ENCODE data around the gene DUSP28. TPM values are rescaled to one million over a fixed set of nuclear protein-coding genes. Genes with fewer than 3 reads are reported as not detected.

DUSP28 gene
- total and polyA plus RNA-seq, 2 donors from 2014 or later = 5.9 to 7.0 TPM

GRCh38 chr2:240573071-240573515, 12.9 kb downstream of the DUSP28 start:
- no peak overlapping the region for H3K4me3 ChIP-seq (ENCODE audit: low read length in 3 of 3)
- no peaks in the 10 kb centered on the region for H3K9me3 ChIP-seq (ENCODE audit: control insufficient read depth in 2 of 3, insufficient read depth in 1 of 3, low read length in 3 of 3)
- no peak for TF ChIP-seq CTCF (IDR thresholded peaks at IDR 0.05; ENCODE audit: borderline replicate concordance, extremely low read depth, insufficient read depth)
- no peaks in the 10 kb centered on the region for H3K27me3 ChIP-seq (ENCODE audit: control insufficient read depth, insufficient read depth, low read length)
- DNase-seq = peak in 1 of 5 donors; percentile 69
- no peak overlapping the region for H3K9ac ChIP-seq (ENCODE audit: low read length in 3 of 3)
- intact Hi-C loops (cut with DNase I) = no loop called here
- peaks cover 0 to 5% (median 4%) of the 10 kb centered on the region in 3 donors for H3K36me3 ChIP-seq (ENCODE audit: control insufficient read depth in 2 of 3, insufficient read depth in 3 of 3, low read length in 3 of 3)
- FAIRE-seq = no peak
- H3K4me1 ChIP-seq (ENCODE audit: control insufficient read depth in 2 of 3, insufficient read depth in 2 of 3, low read depth in 1 of 3, low read length in 3 of 3) = peaks cover 0 to 10% (median 7%) of the 10 kb centered on the region in 3 donors
- no peak overlapping the region for H3K27ac ChIP-seq (ENCODE audit: low read depth in 2 of 2, low read length in 2 of 2)

GRCh38 chr2:240573516-240574385, 13.6 kb downstream of the DUSP28 start:
- Histone ChIP-seq H3K27ac (ENCODE audit: low read depth in 2 of 2, low read length in 2 of 2) (no peak overlapping the region), H3K36me3 (ENCODE audit: control insufficient read depth in 2 of 3, insufficient read depth in 3 of 3, low read length in 3 of 3) (peaks cover 0 to 5% (median 4%) of the 10 kb centered on the region in 3 donors), H3K4me3 (ENCODE audit: low read length in 3 of 3) (no peak overlapping the region), H3K4me1 (ENCODE audit: control insufficient read depth in 2 of 3, insufficient read depth in 2 of 3, low read depth in 1 of 3, low read length in 3 of 3) (peaks cover 0 to 10% (median 7%) of the 10 kb centered on the region in 3 donors), H3K27me3 (ENCODE audit: control insufficient read depth, insufficient read depth, low read length) (no peaks in the 10 kb centered on the region), H3K9me3 (ENCODE audit: control insufficient read depth in 2 of 3, insufficient read depth in 1 of 3, low read length in 3 of 3) (no peaks in the 10 kb centered on the region), H3K9ac (ENCODE audit: low read length in 3 of 3) (no peak overlapping the region)
- no peak for TF ChIP-seq CTCF (IDR thresholded peaks at IDR 0.05; ENCODE audit: borderline replicate concordance, extremely low read depth, insufficient read depth)
- DNase-seq (peak in 1 of 5 donors; percentile 69), FAIRE-seq (no peak)
- intact Hi-C loops (cut with DNase I) = no loop called here

GRCh38 chr2:240574386-240575100, 14.4 kb downstream of the DUSP28 start:
- FAIRE-seq (no peak), DNase-seq (peak in 1 of 5 donors; percentile 76)
- peaks cover 0 to 4% (median 4%) of the 10 kb centered on the region in 3 donors for H3K4me1 ChIP-seq (ENCODE audit: control insufficient read depth in 2 of 3, insufficient read depth in 2 of 3, low read depth in 1 of 3, low read length in 3 of 3)
- H3K27me3 ChIP-seq (ENCODE audit: control insufficient read depth, insufficient read depth, low read length) = no peaks in the 10 kb centered on the region
- intact Hi-C loops (cut with DNase I) = no loop called here
- no peaks in the 10 kb centered on the region for H3K9me3 ChIP-seq (ENCODE audit: control insufficient read depth in 2 of 3, insufficient read depth in 1 of 3, low read length in 3 of 3)
- peaks cover 0 to 5% (median 4%) of the 10 kb centered on the region in 3 donors for H3K36me3 ChIP-seq (ENCODE audit: control insufficient read depth in 2 of 3, insufficient read depth in 3 of 3, low read length in 3 of 3)
- no peak for TF ChIP-seq CTCF (IDR thresholded peaks at IDR 0.05; ENCODE audit: borderline replicate concordance, extremely low read depth, insufficient read depth)
- no peak overlapping the region for H3K9ac ChIP-seq (ENCODE audit: low read length in 3 of 3)
- H3K27ac ChIP-seq (ENCODE audit: low read depth in 2 of 2, low read length in 2 of 2) = no peak overlapping the region
- no peak overlapping the region for H3K4me3 ChIP-seq (ENCODE audit: low read length in 3 of 3)

Data from kidney (tissue), 14 donors.